IPS-NIHi11 (cell line): ENCODE data around the gene FOXC1.

ENCODE experiments used
- DNase-seq: peaks from one replicate; pipeline ENCODE4 v3.0.0; 2012; ENCODE audit warnings: mixed read lengths, low spot score

FOXC1 gene

GRCh38 chr6:1643830-1644445, 34.2 kb downstream of the FOXC1 start:
- no peak for DNase-seq

- no peak for DNase-seq
Observed at GRCh38 chr6:1644516-1645060, 34.9 kb downstream of the FOXC1 start.

- no peak for DNase-seq
Observed at GRCh38 chr6:1645466-1646185, 35.9 kb downstream of the FOXC1 start.

- no peak for DNase-seq
Observed at GRCh38 chr6:1651362-1651761, 41.6 kb downstream of the FOXC1 start.

- DNase-seq: no peak
Observed at GRCh38 chr6:1652842-1653241, 43.1 kb downstream of the FOXC1 start.

- no peak for DNase-seq
Observed at GRCh38 chr6:1654054-1654453, 44.3 kb downstream of the FOXC1 start.

- DNase-seq: no peak
Observed at GRCh38 chr6:1657116-1657770, 47.5 kb downstream of the FOXC1 start.

GRCh38 chr6:1657771-1658165, 48.1 kb downstream of the FOXC1 start:
- DNase-seq: no peak

- DNase-seq: no peak
Observed at GRCh38 chr6:1658212-1659005, 48.7 kb downstream of the FOXC1 start.

GRCh38 chr6:1659816-1660215, 50.1 kb downstream of the FOXC1 start:
- no peak for DNase-seq

GRCh38 chr6:1662534-1662933, 52.8 kb downstream of the FOXC1 start:
- DNase-seq: no peak
